GM23338 (cell line): Measurements from ENCODE around the gene PCNX1.

Experiments
- EZH2 ChIP-seq: fragments of 200-600 bp; sonication (generic); IDR thresholded peaks from one replicate; pipeline ENCODE4 v1.8.0; 2017; ENCODE audit warnings: antibody characterized with exemption, mild to moderate bottlenecking, low read depth; ENCODE audit not compliant: unreplicated experiment
- EZH2phosphoT487 ChIP-seq: fragments of 200-600 bp; sonication (generic); IDR thresholded peaks from one replicate; pipeline ENCODE4 v1.8.1; 2018; ENCODE audit warnings: antibody characterized with exemption; ENCODE audit not compliant: unreplicated experiment
- POLR2AphosphoS5 ChIP-seq: IDR thresholded peaks from 2 replicates; pipeline ENCODE4 v1.6.1; 2016; ENCODE audit warnings: antibody characterized with exemption, low read depth
- STAT1 ChIP-seq: IDR thresholded peaks from one replicate; pipeline ENCODE4 v1.6.1; 2016; ENCODE audit warnings: antibody characterized with exemption; ENCODE audit not compliant: unreplicated experiment
- TF ChIP-seq, protein P1 (sequence below), 2 experiments: fragments of 200-600 bp in 1 of 2; sonication (generic) in 1 of 2; conservative IDR thresholded peaks; 2 replicates each; pipeline versions ENCODE4 v1.5.1 to v1.6.1; 2016 to 2017; ENCODE audit warnings: antibody characterized with exemption in 2 of 2, low read depth in 2 of 2, mild to moderate bottlenecking in 2 of 2, moderate library complexity in 1 of 2
- TF ChIP-seq, protein P2 (sequence below): IDR thresholded peaks from one replicate; pipeline ENCODE4 v1.6.1; 2018; ENCODE audit warnings: antibody characterized with exemption; ENCODE audit not compliant: unreplicated experiment

DNA sequence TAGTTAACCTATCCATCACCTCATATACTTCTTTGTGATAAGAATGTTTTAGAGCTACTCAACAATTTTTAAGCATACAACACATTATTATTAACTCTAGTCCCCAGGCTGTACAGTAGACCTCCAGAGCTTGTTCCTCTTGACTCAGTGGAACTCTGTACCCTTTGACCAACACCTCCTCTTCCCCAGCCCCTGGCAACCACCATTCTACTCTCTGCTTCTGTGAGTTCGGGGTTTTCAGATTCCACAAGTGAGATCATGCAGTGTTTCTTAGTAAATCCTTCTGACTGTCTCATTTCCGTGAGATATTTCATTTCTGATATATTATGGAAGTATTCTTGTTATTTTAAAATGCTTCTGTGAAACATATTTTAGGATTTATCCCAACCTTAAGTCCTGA is 200.7 kb downstream of the PCNX1 start:
- TF ChIP-seq EZH2 (no peak), POLR2AphosphoS5 (no peak), EZH2phosphoT487 (no peak), STAT1 (no peak)
- TF ChIP-seq, protein P1, sequence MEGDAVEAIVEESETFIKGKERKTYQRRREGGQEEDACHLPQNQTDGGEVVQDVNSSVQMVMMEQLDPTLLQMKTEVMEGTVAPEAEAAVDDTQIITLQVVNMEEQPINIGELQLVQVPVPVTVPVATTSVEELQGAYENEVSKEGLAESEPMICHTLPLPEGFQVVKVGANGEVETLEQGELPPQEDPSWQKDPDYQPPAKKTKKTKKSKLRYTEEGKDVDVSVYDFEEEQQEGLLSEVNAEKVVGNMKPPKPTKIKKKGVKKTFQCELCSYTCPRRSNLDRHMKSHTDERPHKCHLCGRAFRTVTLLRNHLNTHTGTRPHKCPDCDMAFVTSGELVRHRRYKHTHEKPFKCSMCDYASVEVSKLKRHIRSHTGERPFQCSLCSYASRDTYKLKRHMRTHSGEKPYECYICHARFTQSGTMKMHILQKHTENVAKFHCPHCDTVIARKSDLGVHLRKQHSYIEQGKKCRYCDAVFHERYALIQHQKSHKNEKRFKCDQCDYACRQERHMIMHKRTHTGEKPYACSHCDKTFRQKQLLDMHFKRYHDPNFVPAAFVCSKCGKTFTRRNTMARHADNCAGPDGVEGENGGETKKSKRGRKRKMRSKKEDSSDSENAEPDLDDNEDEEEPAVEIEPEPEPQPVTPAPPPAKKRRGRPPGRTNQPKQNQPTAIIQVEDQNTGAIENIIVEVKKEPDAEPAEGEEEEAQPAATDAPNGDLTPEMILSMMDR (conservative IDR thresholded peaks at IDR 0.05; ENCODE audit: low read depth in 2 of 2), result no peak
- TF ChIP-seq, protein P2, sequence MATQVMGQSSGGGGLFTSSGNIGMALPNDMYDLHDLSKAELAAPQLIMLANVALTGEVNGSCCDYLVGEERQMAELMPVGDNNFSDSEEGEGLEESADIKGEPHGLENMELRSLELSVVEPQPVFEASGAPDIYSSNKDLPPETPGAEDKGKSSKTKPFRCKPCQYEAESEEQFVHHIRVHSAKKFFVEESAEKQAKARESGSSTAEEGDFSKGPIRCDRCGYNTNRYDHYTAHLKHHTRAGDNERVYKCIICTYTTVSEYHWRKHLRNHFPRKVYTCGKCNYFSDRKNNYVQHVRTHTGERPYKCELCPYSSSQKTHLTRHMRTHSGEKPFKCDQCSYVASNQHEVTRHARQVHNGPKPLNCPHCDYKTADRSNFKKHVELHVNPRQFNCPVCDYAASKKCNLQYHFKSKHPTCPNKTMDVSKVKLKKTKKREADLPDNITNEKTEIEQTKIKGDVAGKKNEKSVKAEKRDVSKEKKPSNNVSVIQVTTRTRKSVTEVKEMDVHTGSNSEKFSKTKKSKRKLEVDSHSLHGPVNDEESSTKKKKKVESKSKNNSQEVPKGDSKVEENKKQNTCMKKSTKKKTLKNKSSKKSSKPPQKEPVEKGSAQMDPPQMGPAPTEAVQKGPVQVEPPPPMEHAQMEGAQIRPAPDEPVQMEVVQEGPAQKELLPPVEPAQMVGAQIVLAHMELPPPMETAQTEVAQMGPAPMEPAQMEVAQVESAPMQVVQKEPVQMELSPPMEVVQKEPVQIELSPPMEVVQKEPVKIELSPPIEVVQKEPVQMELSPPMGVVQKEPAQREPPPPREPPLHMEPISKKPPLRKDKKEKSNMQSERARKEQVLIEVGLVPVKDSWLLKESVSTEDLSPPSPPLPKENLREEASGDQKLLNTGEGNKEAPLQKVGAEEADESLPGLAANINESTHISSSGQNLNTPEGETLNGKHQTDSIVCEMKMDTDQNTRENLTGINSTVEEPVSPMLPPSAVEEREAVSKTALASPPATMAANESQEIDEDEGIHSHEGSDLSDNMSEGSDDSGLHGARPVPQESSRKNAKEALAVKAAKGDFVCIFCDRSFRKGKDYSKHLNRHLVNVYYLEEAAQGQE, result no peak
